ENCODE results near the gene CHRDL1.

GRCh38 chrX:110667706-110668105 lies 127.9 kb downstream of the CHRDL1 start:
- no peak for TF ChIP-seq YY1 (IDR thresholded peaks at IDR 0.05; ENCODE audit: low read depth)
- TF ChIP-seq REST (IDR thresholded peaks at IDR 0.05; ENCODE audit: low read depth, low read length) = no peak
- no peak for TF ChIP-seq RXRA (IDR thresholded peaks at IDR 0.05; ENCODE audit: borderline replicate concordance, low read depth)
- TF ChIP-seq SMC3 (IDR thresholded peaks at IDR 0.05; ENCODE audit: low read depth, low read length) = no peak
